ENCODE measurements around the gene HTATSF1.

HTATSF1 gene

DNA sequence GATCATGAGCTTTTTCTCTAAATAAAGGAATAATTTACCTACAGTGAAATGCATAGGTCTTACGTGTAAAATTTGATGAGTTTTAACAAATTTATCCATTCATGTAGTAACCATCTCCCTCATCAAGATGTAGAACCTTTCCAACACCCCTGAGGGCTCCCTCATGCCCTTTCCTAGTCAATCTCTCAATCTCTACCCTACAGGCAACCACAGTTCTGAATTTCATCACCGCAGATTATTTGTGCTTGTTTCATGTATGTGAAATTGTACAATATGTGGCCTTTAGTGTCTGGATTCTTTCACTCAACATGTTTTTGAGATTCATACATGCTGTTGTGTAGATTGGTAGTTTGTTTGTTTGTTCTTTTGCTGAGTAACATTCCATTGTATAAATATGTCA lies 36.7 kb downstream of the HTATSF1 start:
- Histone ChIP-seq H3K79me2 (ENCODE audit: insufficient read depth, low read depth) (no peaks in the 10 kb centered on the region), H3K4me2 (no peak overlapping the region), H3K36me3 (ENCODE audit: insufficient read depth) (no peaks in the 10 kb centered on the region), H3K4me1 (ENCODE audit: low read depth, poor library complexity, severe bottlenecking) (no peaks in the 10 kb centered on the region), H3K9ac (no peak overlapping the region), H3K27ac (no peak overlapping the region), H3K4me3 (IDR thresholded peaks at IDR 0.05; ENCODE audit: insufficient read depth, low read depth, low read length) (no peak overlapping the region), H3K27me3 (ENCODE audit: insufficient read depth, low read depth) (no peaks in the 10 kb centered on the region), H4K20me1 (ENCODE audit: insufficient read depth) (no peaks in the 10 kb centered on the region), H2AFZ (ENCODE audit: low read depth) (no peak overlapping the region)
- TF ChIP-seq, protein P1, sequence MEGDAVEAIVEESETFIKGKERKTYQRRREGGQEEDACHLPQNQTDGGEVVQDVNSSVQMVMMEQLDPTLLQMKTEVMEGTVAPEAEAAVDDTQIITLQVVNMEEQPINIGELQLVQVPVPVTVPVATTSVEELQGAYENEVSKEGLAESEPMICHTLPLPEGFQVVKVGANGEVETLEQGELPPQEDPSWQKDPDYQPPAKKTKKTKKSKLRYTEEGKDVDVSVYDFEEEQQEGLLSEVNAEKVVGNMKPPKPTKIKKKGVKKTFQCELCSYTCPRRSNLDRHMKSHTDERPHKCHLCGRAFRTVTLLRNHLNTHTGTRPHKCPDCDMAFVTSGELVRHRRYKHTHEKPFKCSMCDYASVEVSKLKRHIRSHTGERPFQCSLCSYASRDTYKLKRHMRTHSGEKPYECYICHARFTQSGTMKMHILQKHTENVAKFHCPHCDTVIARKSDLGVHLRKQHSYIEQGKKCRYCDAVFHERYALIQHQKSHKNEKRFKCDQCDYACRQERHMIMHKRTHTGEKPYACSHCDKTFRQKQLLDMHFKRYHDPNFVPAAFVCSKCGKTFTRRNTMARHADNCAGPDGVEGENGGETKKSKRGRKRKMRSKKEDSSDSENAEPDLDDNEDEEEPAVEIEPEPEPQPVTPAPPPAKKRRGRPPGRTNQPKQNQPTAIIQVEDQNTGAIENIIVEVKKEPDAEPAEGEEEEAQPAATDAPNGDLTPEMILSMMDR (conservative IDR thresholded peaks at IDR 0.05; ENCODE audit: low read depth, low read length), result no peak

DNA sequence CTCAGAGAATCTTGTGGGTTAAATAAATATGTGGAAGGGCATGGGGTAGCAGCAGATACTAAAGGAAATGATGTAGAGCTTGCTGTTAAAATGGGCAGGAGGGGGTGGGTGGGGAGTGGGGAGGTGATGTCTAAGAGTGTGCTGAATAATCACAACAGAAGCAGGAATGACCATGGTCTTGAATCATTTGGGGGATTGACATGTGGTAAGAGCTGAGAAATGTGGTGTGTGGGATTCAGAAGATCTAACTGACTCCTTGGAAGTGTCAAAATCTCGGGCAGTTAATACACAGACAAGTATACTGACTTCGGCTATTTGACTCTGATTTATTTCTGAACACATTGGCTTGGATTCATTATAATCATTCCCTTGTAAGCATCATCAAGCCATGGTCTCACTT lies 41.4 kb downstream of the HTATSF1 start:
- Histone ChIP-seq H2AFZ (ENCODE audit: low read depth) (no peak overlapping the region), H3K4me2 (no peak overlapping the region), H3K36me3 (ENCODE audit: insufficient read depth) (no peaks in the 10 kb centered on the region), H3K79me2 (ENCODE audit: insufficient read depth, low read depth) (no peaks in the 10 kb centered on the region), H3K9ac (no peak overlapping the region), H3K27ac (no peak overlapping the region), H3K4me1 (ENCODE audit: low read depth, poor library complexity, severe bottlenecking) (no peaks in the 10 kb centered on the region), H4K20me1 (ENCODE audit: insufficient read depth) (no peaks in the 10 kb centered on the region), H3K4me3 (IDR thresholded peaks at IDR 0.05; ENCODE audit: insufficient read depth, low read depth, low read length) (no peak overlapping the region), H3K27me3 (ENCODE audit: insufficient read depth, low read depth) (no peaks in the 10 kb centered on the region)
- TF ChIP-seq, protein P1 (conservative IDR thresholded peaks at IDR 0.05; ENCODE audit: low read depth, low read length), result no peak

DNA sequence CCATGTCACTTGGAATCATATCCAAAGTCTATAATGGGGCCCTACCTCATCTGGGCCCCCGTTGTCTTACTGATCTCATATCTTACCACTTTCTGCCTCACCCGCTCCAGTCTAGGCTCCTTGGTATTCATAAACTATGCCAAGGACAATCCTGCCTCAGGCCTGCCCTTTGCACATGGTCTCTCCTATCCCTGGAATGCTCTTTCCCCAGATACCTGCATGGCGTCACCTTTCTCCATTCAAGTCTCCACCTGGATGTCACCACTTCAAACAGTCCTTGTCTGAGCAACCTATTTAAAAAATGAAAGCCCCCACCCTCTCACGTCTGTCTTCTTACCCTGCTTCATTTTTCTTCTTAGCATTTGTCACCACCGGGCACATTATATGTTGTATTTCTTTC lies 42.8 kb downstream of the HTATSF1 start:
- H2AFZ ChIP-seq (ENCODE audit: low read depth), result no peak overlapping the region
- H3K4me2 ChIP-seq, result no peak overlapping the region
- TF ChIP-seq, protein P1 (conservative IDR thresholded peaks at IDR 0.05; ENCODE audit: low read depth, low read length), result no peak
- H4K20me1 ChIP-seq (ENCODE audit: insufficient read depth), result no peaks in the 10 kb centered on the region
- no peaks in the 10 kb centered on the region for H3K36me3 ChIP-seq (ENCODE audit: insufficient read depth)
- H3K4me3 ChIP-seq (IDR thresholded peaks at IDR 0.05; ENCODE audit: insufficient read depth, low read depth, low read length), result no peak overlapping the region
- H3K27ac ChIP-seq, result no peak overlapping the region
- H3K9ac ChIP-seq, result no peak overlapping the region
- no peaks in the 10 kb centered on the region for H3K79me2 ChIP-seq (ENCODE audit: insufficient read depth, low read depth)
- H3K4me1 ChIP-seq (ENCODE audit: low read depth, poor library complexity, severe bottlenecking), result no peaks in the 10 kb centered on the region
- H3K27me3 ChIP-seq (ENCODE audit: insufficient read depth, low read depth), result no peaks in the 10 kb centered on the region

DNA sequence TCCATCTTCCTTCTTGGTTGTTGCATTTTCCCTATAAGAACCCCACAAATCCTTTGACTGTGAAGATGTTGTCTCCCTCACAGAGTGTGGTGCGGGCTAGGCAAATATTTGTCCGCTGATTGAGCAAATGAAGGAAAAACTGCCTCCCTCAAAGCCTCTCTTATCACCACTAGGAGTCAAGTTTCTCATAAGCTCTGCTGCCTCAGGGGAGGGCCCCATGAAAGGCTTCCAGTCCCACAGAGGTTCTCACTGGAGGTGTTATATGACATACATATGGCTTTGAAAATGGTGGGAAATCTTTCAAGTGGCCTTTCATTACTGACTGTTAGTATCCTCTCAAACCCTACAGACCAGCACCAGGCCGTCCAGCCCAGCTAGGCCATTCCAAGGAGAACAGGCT lies 43.9 kb downstream of the HTATSF1 start:
- H3K4me1 ChIP-seq (ENCODE audit: low read depth, poor library complexity, severe bottlenecking), result no peaks in the 10 kb centered on the region
- H3K4me2 ChIP-seq, result no peak overlapping the region
- no peaks in the 10 kb centered on the region for H4K20me1 ChIP-seq (ENCODE audit: insufficient read depth)
- no peak overlapping the region for H3K4me3 ChIP-seq (IDR thresholded peaks at IDR 0.05; ENCODE audit: insufficient read depth, low read depth, low read length)
- no peaks in the 10 kb centered on the region for H3K27me3 ChIP-seq (ENCODE audit: insufficient read depth, low read depth)
- no peaks in the 10 kb centered on the region for H3K79me2 ChIP-seq (ENCODE audit: insufficient read depth, low read depth)
- no peaks in the 10 kb centered on the region for H3K36me3 ChIP-seq (ENCODE audit: insufficient read depth)
- no peak overlapping the region for H3K27ac ChIP-seq
- TF ChIP-seq, protein P1 (conservative IDR thresholded peaks at IDR 0.05; ENCODE audit: low read depth, low read length), result no peak
- no peak overlapping the region for H2AFZ ChIP-seq (ENCODE audit: low read depth)
- no peak overlapping the region for H3K9ac ChIP-seq

Measured in KMS-11 (cell line).